Activated CD8-positive, alpha-beta memory T cell treated with anti-CD3 and anti-CD28 coated beads for 1 hour (primary cell): ENCODE results near the gene RAX2.
A peak's percentile ranks its signal among the peaks of the same experiment; 100 is the strongest.
"Not testable (repeated sequence)": the region's sequence is repeated elsewhere in the genome, so short reads cannot be mapped to it uniquely, and the experiment has no call there.

Source experiments
- DNase-seq, 2 donors: peaks; one replicate each; pipeline ENCODE4 v3.0.0-alpha.2; 2020; ENCODE audit warnings: low read depth in 1 of 2; ENCODE audit errors: extremely low read depth in 1 of 2

The RAX2 gene

GRCh38 chr19:3762130-3762473 lies 9.9 kb downstream of the RAX2 start:
- no peak for DNase-seq

GRCh38 chr19:3761382-3762129 lies 10.5 kb downstream of the RAX2 start, which contains the start of gene APBA3:
APBA3 (minus strand) TSS chr19:3761692; CDS start chr19:3760264, 1,428 bp downstream.
- DNase-seq, result peak; percentile 78 to 94

- DNase-seq, result no peak
Measured at GRCh38 chr19:3760871-3761361, 11.1 kb downstream of the RAX2 start.

GRCh38 chr19:3759482-3760254 lies 12.4 kb downstream of the RAX2 start:
- DNase-seq, result no peak

GRCh38 chr19:3758297-3758696 lies 13.7 kb downstream of the RAX2 start:
- DNase-seq, result not testable (repeated sequence)

GRCh38 chr19:3757705-3758104 lies 14.3 kb downstream of the RAX2 start:
- DNase-seq, result not testable (repeated sequence)

- no peak for DNase-seq
Measured at GRCh38 chr19:3753631-3754410, 18.2 kb downstream of the RAX2 start.

GRCh38 chr19:3752492-3752891 lies 19.5 kb downstream of the RAX2 start:
- DNase-seq, result no peak

GRCh38 chr19:3751236-3751635 lies 20.8 kb downstream of the RAX2 start:
- DNase-seq, result no peak

GRCh38 chr19:3750211-3750610 lies 21.8 kb downstream of the RAX2 start:
- no peak for DNase-seq

- no peak for DNase-seq
Measured at GRCh38 chr19:3748965-3749364, 23.1 kb downstream of the RAX2 start.

- DNase-seq, result no peak
Measured at GRCh38 chr19:3746371-3747056, 25.5 kb downstream of the RAX2 start.

- DNase-seq, result no peak
Measured at GRCh38 chr19:3745363-3746045, 26.5 kb downstream of the RAX2 start.

GRCh38 chr19:3743486-3743885 lies 28.5 kb downstream of the RAX2 start:
- no peak for DNase-seq

GRCh38 chr19:3740431-3740830 lies 31.6 kb downstream of the RAX2 start:
- DNase-seq, result no peak

- DNase-seq, result no peak
Measured at GRCh38 chr19:3738477-3739220, 33.4 kb downstream of the RAX2 start.

GRCh38 chr19:3737487-3738205 lies 34.4 kb downstream of the RAX2 start:
- DNase-seq, result no peak

GRCh38 chr19:3736106-3736724 lies 35.8 kb downstream of the RAX2 start:
- DNase-seq, result no peak

- DNase-seq, result no peak
Measured at GRCh38 chr19:3734310-3734600, 37.8 kb downstream of the RAX2 start.
